ENCODE measurements around the gene TUBB.

DNA sequence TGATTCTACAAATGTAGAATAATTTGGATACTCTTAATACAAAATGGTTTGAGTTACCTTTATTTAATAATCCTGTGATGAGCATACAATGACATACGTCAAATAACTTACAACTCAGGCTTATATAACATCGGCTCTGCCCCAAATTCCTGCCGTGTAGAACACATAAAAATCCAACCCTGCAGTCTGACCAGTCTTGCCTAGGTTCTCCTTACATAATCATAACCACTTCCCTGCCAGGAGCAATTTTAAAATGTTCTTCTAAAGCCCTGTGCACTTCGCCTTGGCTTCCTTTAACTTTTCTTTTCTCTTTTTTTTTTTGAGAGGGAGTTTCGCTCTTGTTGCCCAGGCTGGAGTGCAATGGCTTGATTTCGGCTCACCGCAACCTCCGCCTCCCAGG is 40.4 kb downstream of the TUBB start:
- TF ChIP-seq POLR2AphosphoS5 (IDR thresholded peaks at IDR 0.05; ENCODE audit: low read depth, low read length) = no peak
- TF ChIP-seq SPI1 (IDR thresholded peaks at IDR 0.05; ENCODE audit: low read depth, low read length) = no peak
- no peak for TF ChIP-seq TAF1 (IDR thresholded peaks at IDR 0.05; ENCODE audit: low read depth, low read length)
- TF ChIP-seq POLR2A (IDR thresholded peaks at IDR 0.05; ENCODE audit: low read depth, low read length) = no peak
